Left ventricle myocardium inferior (tissue), 1 donor: ENCODE measurements around the gene FAU. TPM values are rescaled to one million over a fixed set of nuclear protein-coding genes. Genes with fewer than 3 reads are reported as not detected.

ENCODE experiments used
- DNase-seq: peaks from one replicate; pipeline ENCODE4 v3.0.0-alpha.2; 2020
- H3K27ac ChIP-seq: fragments of 200-600 bp; replicated peaks from 2 replicates; pipeline ENCODE4 v1.8.0; 2021
- H3K27me3 ChIP-seq: fragments of 200-600 bp; 2 replicates; pipeline ENCODE4 v1.8.0; 2021; ENCODE audit warnings: low read depth
- H3K36me3 ChIP-seq: fragments of 200-600 bp; 2 replicates; pipeline ENCODE4 v1.8.0; 2021
- H3K4me1 ChIP-seq: fragments of 200-600 bp; 2 replicates; pipeline ENCODE4 v1.8.0; 2021
- H3K4me3 ChIP-seq: fragments of 200-600 bp; 2 replicates; pipeline ENCODE4 v1.8.0; 2021; ENCODE audit warnings: mild to moderate bottlenecking, moderate library complexity
- H3K9me3 ChIP-seq: fragments of 200-600 bp; replicated peaks from 2 replicates; pipeline ENCODE4 v1.8.0; 2021
- intact Hi-C: fragments of 100-400 bp; cut with micrococcal nuclease; formaldehyde crosslinking; loops from one replicate; pipeline ENCODE4 v1.11.0; 2022
- total RNA-seq: library from RNA; stranded (reverse); fragmentation: NEBNext Ultra II Directional; extraction: Animal tissue kit (Norgen Biotek cat#: 25700); gene quantifications from one replicate; pipeline ENCODE4 v1.2.1, GENCODE V29; 2021
- TF ChIP-seq, protein P1 (sequence below): fragments of 200-600 bp; IDR thresholded peaks from 2 replicates; pipeline ENCODE4 v1.8.0; 2021; ENCODE audit warnings: antibody characterized with exemption, mild to moderate bottlenecking, borderline replicate concordance
- donor health status: DM: no; HTN: yes; CAD: no; lungs with severe emphysema.

The FAU gene
- total RNA-seq, 1 donor from 2014 or later = 629 TPM

DNA sequence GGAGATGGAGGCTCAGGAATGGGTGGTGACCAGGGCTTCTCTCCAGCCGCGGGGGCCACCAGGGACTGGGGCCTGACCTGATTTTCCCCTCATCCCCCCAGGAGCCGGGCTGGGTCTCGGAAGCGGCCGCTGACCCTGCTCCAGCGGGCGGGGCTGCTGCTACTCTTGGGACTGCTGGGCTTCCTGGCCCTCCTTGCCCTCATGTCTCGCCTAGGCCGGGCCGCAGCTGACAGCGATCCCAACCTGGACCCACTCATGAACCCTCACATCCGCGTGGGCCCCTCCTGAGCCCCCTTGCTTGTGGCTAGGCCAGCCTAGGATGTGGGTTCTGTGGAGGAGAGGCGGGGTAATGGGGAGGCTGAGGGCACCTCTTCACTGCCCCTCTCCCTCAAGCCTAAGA, 34.1 kb downstream of the FAU start:
- H3K4me3 ChIP-seq = no peak overlapping the region
- TF ChIP-seq, protein P1, sequence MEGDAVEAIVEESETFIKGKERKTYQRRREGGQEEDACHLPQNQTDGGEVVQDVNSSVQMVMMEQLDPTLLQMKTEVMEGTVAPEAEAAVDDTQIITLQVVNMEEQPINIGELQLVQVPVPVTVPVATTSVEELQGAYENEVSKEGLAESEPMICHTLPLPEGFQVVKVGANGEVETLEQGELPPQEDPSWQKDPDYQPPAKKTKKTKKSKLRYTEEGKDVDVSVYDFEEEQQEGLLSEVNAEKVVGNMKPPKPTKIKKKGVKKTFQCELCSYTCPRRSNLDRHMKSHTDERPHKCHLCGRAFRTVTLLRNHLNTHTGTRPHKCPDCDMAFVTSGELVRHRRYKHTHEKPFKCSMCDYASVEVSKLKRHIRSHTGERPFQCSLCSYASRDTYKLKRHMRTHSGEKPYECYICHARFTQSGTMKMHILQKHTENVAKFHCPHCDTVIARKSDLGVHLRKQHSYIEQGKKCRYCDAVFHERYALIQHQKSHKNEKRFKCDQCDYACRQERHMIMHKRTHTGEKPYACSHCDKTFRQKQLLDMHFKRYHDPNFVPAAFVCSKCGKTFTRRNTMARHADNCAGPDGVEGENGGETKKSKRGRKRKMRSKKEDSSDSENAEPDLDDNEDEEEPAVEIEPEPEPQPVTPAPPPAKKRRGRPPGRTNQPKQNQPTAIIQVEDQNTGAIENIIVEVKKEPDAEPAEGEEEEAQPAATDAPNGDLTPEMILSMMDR = no peak
- no peak for DNase-seq
- H3K9me3 ChIP-seq = no peaks in the 10 kb centered on the region
- peaks cover 27% of the 10 kb centered on the region for H3K4me1 ChIP-seq
- H3K27ac ChIP-seq = no peak overlapping the region
- peaks cover 46% of the 10 kb centered on the region for H3K36me3 ChIP-seq
- intact Hi-C loops = no loop called here
- H3K27me3 ChIP-seq = no peaks in the 10 kb centered on the region

DNA sequence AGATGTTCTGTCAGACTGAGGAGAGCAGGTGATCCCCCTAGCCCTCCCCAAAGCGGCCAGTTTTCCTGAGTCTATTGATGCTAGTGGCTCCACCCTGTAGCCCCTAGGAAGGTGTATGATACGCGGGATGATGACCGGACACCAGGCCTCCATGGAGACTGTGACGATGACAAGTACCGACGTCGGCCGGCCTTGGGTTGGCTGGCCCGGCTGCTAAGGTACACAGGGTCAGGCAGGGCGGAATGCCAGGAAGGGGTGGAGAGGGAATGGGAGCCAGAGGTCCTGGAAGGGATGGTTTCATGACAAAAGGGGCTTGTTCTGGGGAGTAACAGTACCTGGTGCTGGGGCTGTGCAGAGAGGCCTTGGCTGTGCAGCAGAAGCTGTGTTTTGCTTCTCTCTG, 34.7 kb downstream of the FAU start:
- H3K4me1 ChIP-seq = peaks cover 27% of the 10 kb centered on the region
- no peak overlapping the region for H3K27ac ChIP-seq
- no peaks in the 10 kb centered on the region for H3K9me3 ChIP-seq
- H3K36me3 ChIP-seq = peaks cover 46% of the 10 kb centered on the region
- DNase-seq = no peak
- TF ChIP-seq, protein P1 = no peak
- no peak overlapping the region for H3K4me3 ChIP-seq
- no peaks in the 10 kb centered on the region for H3K27me3 ChIP-seq
- intact Hi-C loops = no loop called here

DNA sequence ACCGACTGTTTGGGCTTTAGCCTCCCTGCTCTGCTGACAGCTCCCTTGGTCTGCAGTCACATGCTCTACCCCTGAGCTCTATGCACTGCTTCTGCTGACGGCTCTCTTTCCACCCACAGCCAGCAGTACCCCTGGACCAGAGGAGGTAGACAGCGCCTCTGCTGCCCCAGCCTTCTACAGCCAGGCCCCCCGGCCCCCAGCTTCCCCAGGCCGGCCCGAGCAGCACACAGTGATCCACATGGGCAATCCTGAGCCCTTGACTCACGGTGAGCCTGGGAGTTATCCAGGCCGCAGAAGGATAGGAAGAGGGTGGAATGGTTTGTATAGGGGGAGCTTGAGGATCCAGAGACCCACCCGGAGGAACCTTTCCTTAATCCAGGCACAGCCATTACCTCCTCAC, 35.1 kb downstream of the FAU start:
- Histone ChIP-seq H3K27ac (no peak overlapping the region), H3K4me3 (no peak overlapping the region), H3K4me1 (peaks cover 27% of the 10 kb centered on the region), H3K9me3 (no peaks in the 10 kb centered on the region), H3K36me3 (peaks cover 46% of the 10 kb centered on the region), H3K27me3 (no peaks in the 10 kb centered on the region)
- intact Hi-C loops = no loop called here
- no peak for DNase-seq
- TF ChIP-seq, protein P1 = no peak

DNA sequence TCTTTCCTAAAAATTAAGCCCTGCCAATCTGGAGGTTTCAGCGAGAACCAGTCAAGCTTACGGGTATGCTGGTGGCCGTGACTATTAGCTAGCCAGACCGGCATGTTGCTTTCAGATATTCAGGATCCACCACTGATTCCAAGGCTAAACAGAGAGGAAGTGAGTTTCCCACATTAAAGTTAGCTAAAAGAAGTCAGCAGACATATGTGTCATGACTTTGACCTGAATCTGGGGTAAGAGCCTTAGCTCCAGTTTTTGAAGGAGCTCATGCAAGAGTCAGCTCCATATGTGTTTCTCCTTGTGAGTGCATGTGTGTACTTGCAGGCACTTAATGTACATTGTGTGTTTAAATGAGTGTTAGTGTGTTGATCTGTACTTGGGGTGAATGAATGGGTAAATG, 36.5 kb downstream of the FAU start:
- TF ChIP-seq, protein P1 = no peak
- no peaks in the 10 kb centered on the region for H3K9me3 ChIP-seq
- H3K4me3 ChIP-seq = no peak overlapping the region
- intact Hi-C loops = no loop called here
- no peak overlapping the region for H3K27ac ChIP-seq
- H3K27me3 ChIP-seq = no peaks in the 10 kb centered on the region
- H3K4me1 ChIP-seq = peaks cover 27% of the 10 kb centered on the region
- DNase-seq = no peak
- peaks cover 46% of the 10 kb centered on the region for H3K36me3 ChIP-seq

DNA sequence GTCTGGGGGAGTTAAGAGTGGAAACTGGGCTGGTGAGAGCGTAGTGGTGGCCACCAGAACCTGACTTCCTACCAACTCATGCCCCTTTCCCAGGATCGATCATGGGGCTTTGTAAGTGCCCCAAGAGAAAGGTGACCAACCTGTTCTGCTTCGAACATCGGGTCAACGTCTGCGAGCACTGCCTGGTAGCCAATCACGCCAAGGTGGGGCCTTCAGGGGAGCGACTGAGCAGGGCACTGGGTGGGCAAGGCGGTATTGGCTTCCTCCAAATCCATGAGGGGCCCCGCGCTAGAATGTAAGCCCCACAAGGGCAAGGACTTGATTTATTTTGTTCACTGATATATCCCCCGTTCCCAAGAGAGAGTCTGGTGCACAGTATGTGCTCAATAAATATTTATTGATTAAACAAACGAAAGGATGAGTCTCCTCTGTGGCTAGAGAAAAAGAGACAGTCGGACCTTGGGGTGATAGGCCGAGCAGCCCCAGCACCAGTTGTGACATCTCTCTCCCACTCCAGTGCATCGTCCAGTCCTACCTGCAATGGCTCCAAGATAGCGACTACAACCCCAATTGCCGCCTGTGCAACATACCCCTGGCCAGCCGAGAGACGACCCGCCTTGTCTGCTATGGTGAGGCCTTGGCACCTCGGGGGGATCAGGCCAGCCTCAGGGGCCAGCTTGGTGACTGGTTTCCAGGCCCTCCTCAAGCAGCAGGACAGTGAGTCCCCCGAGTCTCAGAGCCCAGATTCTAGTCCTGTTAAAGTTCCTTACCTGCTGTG, 37.1 kb downstream of the FAU start:
- H3K4me3 ChIP-seq = peak overlapping the region; percentile 85
- no peaks in the 10 kb centered on the region for H3K27me3 ChIP-seq
- H3K27ac ChIP-seq = peak overlapping the region; percentile 93
- H3K4me1 ChIP-seq = peaks cover 27% of the 10 kb centered on the region
- intact Hi-C loops = no loop called here
- H3K36me3 ChIP-seq = peaks cover 45% of the 10 kb centered on the region
- TF ChIP-seq, protein P1 = no peak
- DNase-seq = no peak
- H3K9me3 ChIP-seq = no peaks in the 10 kb centered on the region
